Testis (tissue), 2 donors: Measurements from ENCODE around the gene CX3CL1.

Source experiments
- POLR2A ChIP-seq: fragments of 450-650 bp; IDR thresholded peaks from one replicate; pipeline ENCODE4 v1.6.1; 2017; ENCODE audit warnings: antibody characterized with exemption, mild to moderate bottlenecking, moderate library complexity
- TF ChIP-seq, protein P1 (sequence below), 3 experiments: fragments of 450-650 bp in 2 of 3; fragments of 200-600 bp in 1 of 3; sonication (generic) in 1 of 3; IDR thresholded peaks; one replicate each; pipeline ENCODE4 v1.5.1; 2016 to 2019; ENCODE audit warnings: antibody characterized with exemption in 3 of 3, mild to moderate bottlenecking in 2 of 3, moderate library complexity in 1 of 3

DNA sequence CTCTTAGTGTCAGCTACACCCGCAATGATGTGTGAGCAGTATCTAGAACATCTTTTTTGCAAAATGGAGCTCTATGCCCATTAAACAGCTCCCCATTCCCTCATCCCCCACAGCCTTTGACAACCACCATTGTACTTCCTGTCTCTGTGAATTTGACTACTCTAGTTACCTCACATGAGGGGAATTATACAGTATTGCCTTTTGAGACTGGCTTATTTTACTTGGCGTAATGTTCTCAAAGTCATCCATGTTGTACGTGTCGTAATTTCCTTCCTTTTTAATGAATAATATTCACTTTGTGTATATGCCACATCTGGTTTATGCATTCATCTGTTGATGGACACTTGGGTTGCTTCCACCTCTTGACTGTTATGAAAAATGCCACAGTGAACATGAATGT is 36.9 kb upstream of the CX3CL1 start:
- TF ChIP-seq, protein P1, sequence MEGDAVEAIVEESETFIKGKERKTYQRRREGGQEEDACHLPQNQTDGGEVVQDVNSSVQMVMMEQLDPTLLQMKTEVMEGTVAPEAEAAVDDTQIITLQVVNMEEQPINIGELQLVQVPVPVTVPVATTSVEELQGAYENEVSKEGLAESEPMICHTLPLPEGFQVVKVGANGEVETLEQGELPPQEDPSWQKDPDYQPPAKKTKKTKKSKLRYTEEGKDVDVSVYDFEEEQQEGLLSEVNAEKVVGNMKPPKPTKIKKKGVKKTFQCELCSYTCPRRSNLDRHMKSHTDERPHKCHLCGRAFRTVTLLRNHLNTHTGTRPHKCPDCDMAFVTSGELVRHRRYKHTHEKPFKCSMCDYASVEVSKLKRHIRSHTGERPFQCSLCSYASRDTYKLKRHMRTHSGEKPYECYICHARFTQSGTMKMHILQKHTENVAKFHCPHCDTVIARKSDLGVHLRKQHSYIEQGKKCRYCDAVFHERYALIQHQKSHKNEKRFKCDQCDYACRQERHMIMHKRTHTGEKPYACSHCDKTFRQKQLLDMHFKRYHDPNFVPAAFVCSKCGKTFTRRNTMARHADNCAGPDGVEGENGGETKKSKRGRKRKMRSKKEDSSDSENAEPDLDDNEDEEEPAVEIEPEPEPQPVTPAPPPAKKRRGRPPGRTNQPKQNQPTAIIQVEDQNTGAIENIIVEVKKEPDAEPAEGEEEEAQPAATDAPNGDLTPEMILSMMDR (IDR thresholded peaks at IDR 0.05): no peak
- no peak for TF ChIP-seq POLR2A
